ENCODE results near the gene SQSTM1. TPM values are rescaled to one million over a fixed set of nuclear protein-coding genes. Genes with fewer than 3 reads are reported as not detected.

Gene SQSTM1
- total RNA-seq, 1 donor from 2014 or later, result 125 TPM

Other genes starting within 250 kb of the SQSTM1 start
- gene HNRNPH1, start 197.2 kb upstream of the SQSTM1 start, total RNA-seq (ENCODE audit: insufficient read depth, low replicate concordance), result 508 TPM
- gene CBY3, start 139.9 kb upstream of the SQSTM1 start, total RNA-seq (ENCODE audit: insufficient read depth, low replicate concordance), result not detected
- 365 TPM for gene CANX, start 121.9 kb upstream of the SQSTM1 start, total RNA-seq (ENCODE audit: insufficient read depth, low replicate concordance)
- gene MAML1, start 88.1 kb upstream of the SQSTM1 start, total RNA-seq (ENCODE audit: insufficient read depth, low replicate concordance), result 11.8 TPM
- 4.1 TPM for gene LTC4S, start 26.9 kb upstream of the SQSTM1 start, total RNA-seq (ENCODE audit: insufficient read depth, low replicate concordance)
- gene MGAT4B, start 14.0 kb upstream of the SQSTM1 start, total RNA-seq (ENCODE audit: insufficient read depth, low replicate concordance), result 43.3 TPM
- 27.9 TPM for gene MRNIP, start 37.9 kb downstream of the SQSTM1 start, total RNA-seq (ENCODE audit: insufficient read depth, low replicate concordance)
- gene TBC1D9B, start 87.0 kb downstream of the SQSTM1 start, total RNA-seq (ENCODE audit: insufficient read depth, low replicate concordance), result 71.0 TPM

All from umbilical cord (tissue), 1 donor.